ENCODE data around the gene CCR6. TPM values are rescaled to one million over a fixed set of nuclear protein-coding genes. Genes with fewer than 3 reads are reported as not detected.

Gene CCR6
- total and polyA plus RNA-seq, 10 of the 15 experiments (the other 5 are each of a cell fraction or from before 2014, with no cell fraction given) = 2.2 to 7.6 (median 6.7) TPM

DNA sequence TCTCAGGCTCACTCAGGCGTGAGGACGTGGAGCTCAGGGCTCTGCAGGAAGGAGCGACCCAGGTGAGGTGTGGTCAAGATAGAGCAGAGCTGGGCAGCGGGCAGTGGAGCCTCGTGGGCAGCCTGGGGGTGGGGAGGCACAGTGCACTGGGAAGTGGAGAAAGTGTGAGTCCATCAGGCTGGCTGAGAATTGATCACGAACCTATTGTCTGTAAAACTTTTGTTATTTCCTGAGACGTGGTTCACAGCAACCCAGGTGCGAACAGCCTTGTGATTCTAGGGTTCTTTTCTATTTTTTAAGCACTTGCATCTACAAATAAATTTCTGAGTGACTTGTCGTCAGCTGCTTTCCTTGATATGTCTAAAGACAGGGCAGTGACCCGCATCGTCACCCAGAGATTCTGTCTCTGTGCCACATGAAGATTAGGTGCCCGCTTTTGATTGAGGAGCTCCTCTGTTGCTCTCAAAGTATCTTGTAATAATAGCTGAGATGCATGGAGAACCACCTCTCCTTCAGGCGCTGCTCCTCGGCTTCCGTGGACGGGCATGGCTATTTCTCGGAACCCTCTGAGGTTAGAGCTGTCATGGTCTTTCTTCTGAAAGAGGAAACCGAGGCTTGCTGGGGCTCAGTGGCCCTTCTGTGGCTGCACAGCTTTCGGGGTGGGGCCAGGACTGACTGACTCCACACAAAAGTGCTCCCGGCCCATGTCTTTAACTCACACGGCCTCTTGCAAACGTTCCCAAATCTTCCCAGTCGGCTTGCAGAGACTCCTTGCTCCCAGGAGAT, 662 bp upstream of the CCR6 start (continued):
- TF ChIP-seq, protein P1, sequence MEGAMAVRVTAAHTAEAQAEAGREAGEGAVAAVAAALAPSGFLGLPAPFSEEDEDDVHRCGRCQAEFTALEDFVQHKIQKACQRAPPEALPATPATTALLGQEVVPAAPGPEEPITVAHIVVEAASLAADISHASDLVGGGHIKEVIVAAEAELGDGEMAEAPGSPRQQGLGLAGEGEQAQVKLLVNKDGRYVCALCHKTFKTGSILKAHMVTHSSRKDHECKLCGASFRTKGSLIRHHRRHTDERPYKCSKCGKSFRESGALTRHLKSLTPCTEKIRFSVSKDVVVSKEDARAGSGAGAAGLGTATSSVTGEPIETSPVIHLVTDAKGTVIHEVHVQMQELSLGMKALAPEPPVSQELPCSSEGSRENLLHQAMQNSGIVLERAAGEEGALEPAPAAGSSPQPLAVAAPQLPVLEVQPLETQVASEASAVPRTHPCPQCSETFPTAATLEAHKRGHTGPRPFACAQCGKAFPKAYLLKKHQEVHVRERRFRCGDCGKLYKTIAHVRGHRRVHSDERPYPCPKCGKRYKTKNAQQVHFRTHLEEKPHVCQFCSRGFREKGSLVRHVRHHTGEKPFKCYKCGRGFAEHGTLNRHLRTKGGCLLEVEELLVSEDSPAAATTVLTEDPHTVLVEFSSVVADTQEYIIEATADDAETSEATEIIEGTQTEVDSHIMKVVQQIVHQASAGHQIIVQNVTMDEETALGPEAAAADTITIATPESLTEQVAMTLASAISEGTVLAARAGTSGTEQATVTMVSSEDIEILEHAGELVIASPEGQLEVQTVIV (IDR thresholded peaks at IDR 0.05; ENCODE audit: borderline replicate concordance, partially characterized antibody) = no peak
- TF ChIP-seq, protein P2, sequence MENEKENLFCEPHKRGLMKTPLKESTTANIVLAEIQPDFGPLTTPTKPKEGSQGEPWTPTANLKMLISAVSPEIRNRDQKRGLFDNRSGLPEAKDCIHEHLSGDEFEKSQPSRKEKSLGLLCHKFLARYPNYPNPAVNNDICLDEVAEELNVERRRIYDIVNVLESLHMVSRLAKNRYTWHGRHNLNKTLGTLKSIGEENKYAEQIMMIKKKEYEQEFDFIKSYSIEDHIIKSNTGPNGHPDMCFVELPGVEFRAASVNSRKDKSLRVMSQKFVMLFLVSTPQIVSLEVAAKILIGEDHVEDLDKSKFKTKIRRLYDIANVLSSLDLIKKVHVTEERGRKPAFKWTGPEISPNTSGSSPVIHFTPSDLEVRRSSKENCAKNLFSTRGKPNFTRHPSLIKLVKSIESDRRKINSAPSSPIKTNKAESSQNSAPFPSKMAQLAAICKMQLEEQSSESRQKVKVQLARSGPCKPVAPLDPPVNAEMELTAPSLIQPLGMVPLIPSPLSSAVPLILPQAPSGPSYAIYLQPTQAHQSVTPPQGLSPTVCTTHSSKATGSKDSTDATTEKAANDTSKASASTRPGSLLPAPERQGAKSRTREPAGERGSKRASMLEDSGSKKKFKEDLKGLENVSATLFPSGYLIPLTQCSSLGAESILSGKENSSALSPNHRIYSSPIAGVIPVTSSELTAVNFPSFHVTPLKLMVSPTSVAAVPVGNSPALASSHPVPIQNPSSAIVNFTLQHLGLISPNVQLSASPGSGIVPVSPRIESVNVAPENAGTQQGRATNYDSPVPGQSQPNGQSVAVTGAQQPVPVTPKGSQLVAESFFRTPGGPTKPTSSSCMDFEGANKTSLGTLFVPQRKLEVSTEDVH (IDR thresholded peaks at IDR 0.05; ENCODE audit: low read depth, partially characterized antibody) = no peak
- TF ChIP-seq NR2F1 (conservative IDR thresholded peaks at IDR 0.05) (peak; percentile 68; the same call in 1 of the 2 replicates), RCOR1 (conservative IDR thresholded peaks at IDR 0.05; ENCODE audit: low read depth, low read length) (no peak), ZNF217 (IDR thresholded peaks at IDR 0.05) (peak; percentile 81)
- TF ChIP-seq, protein P3, sequence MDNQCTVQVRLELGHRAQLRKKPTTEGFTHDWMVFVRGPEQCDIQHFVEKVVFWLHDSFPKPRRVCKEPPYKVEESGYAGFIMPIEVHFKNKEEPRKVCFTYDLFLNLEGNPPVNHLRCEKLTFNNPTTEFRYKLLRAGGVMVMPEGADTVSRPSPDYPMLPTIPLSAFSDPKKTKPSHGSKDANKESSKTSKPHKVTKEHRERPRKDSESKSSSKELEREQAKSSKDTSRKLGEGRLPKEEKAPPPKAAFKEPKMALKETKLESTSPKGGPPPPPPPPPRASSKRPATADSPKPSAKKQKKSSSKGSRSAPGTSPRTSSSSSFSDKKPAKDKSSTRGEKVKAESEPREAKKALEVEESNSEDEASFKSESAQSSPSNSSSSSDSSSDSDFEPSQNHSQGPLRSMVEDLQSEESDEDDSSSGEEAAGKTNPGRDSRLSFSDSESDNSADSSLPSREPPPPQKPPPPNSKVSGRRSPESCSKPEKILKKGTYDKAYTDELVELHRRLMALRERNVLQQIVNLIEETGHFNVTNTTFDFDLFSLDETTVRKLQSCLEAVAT (IDR thresholded peaks at IDR 0.05) = no peak

Data from GM12878 (cell line).